Neutrophil (primary cell): ENCODE data around the gene ALB.

Source experiments
- H3K27ac ChIP-seq: fragments of 200-600 bp; sonication (generic); 2 replicates; pipeline ENCODE4 v1.5.1; 2016; ENCODE audit warnings: mild to moderate bottlenecking, moderate library complexity
- H3K27me3 ChIP-seq: fragments of 200-600 bp; sonication (generic); 2 replicates; pipeline ENCODE4 v1.6.0; 2016; ENCODE audit warnings: mild to moderate bottlenecking
- H3K36me3 ChIP-seq: fragments of 200-600 bp; sonication (generic); 2 replicates; pipeline ENCODE4 v1.5.1; 2017
- H3K4me1 ChIP-seq, 2 experiments: fragments of 200-600 bp in 1 of 2; sonication (generic) in 1 of 2; 1 replicate in 1 of 2; 2 replicates in 1 of 2; pipeline versions ENCODE4 v1.5.1 to v1.6.1; 2013 to 2016; ENCODE audit warnings: low read depth in 1 of 2, low read length in 1 of 2, mild to moderate bottlenecking in 1 of 2, moderate library complexity in 1 of 2; ENCODE audit not compliant: control insufficient read depth in 1 of 2, insufficient read depth in 1 of 2
- H3K4me3 ChIP-seq, 2 experiments: fragments of 200-600 bp in 1 of 2; sonication (generic) in 1 of 2; 1 replicate in 1 of 2; 2 replicates in 1 of 2; pipeline ENCODE4 v1.5.1; 2013 to 2016; ENCODE audit warnings: low read depth in 1 of 2, low read length in 1 of 2, mild to moderate bottlenecking in 1 of 2, moderate library complexity in 1 of 2
- H3K9me3 ChIP-seq: fragments of 200-600 bp; sonication (generic); 2 replicates; pipeline ENCODE4 v1.5.1; 2016
- CTCF ChIP-seq: fragments of 200-600 bp; sonication (generic); IDR thresholded peaks from 2 replicates; pipeline ENCODE4 v1.5.1; 2016; ENCODE audit warnings: antibody characterized with exemption

ALB gene

GRCh38 chr4:73409012-73409862 is 5.2 kb downstream of the ALB start:
- H3K4me3 ChIP-seq = no peak overlapping the region

GRCh38 chr4:73409978-73410548 is 6.0 kb downstream of the ALB start:
- H3K27me3 ChIP-seq = no peaks in the 10 kb centered on the region
- no peak for TF ChIP-seq CTCF
- no peak overlapping the region for H3K27ac ChIP-seq

More at GRCh38 chr4:73409012-73409862, 5.2 kb downstream of the ALB start:
- H3K27ac ChIP-seq = no peak overlapping the region
- H3K9me3 ChIP-seq = no peaks in the 10 kb centered on the region
- H3K4me1 ChIP-seq = no peaks in the 10 kb centered on the region
- TF ChIP-seq CTCF = no peak
- no peaks in the 10 kb centered on the region for H3K27me3 ChIP-seq
- no peaks in the 10 kb centered on the region for H3K36me3 ChIP-seq

GRCh38 chr4:73410916-73411730 is 7.0 kb downstream of the ALB start:
- no peak overlapping the region for H3K4me3 ChIP-seq
- H3K27ac ChIP-seq = no peak overlapping the region
- no peaks in the 10 kb centered on the region for H3K36me3 ChIP-seq
- TF ChIP-seq CTCF = no peak
- no peaks in the 10 kb centered on the region for H3K9me3 ChIP-seq
- H3K4me1 ChIP-seq = no peaks in the 10 kb centered on the region
- no peaks in the 10 kb centered on the region for H3K27me3 ChIP-seq

More at GRCh38 chr4:73409978-73410548, 6.0 kb downstream of the ALB start:
- no peak overlapping the region for H3K4me3 ChIP-seq
- no peaks in the 10 kb centered on the region for H3K4me1 ChIP-seq
- no peaks in the 10 kb centered on the region for H3K9me3 ChIP-seq
- H3K36me3 ChIP-seq = no peaks in the 10 kb centered on the region

GRCh38 chr4:73411731-73412414 is 7.8 kb downstream of the ALB start:
- no peak overlapping the region for H3K27ac ChIP-seq
- no peaks in the 10 kb centered on the region for H3K36me3 ChIP-seq
- TF ChIP-seq CTCF = no peak
- no peaks in the 10 kb centered on the region for H3K9me3 ChIP-seq
- no peaks in the 10 kb centered on the region for H3K4me1 ChIP-seq
- no peak overlapping the region for H3K4me3 ChIP-seq
- H3K27me3 ChIP-seq = no peaks in the 10 kb centered on the region

GRCh38 chr4:73413294-73413755 is 9.2 kb downstream of the ALB start:
- H3K27me3 ChIP-seq = no peaks in the 10 kb centered on the region
- no peak overlapping the region for H3K27ac ChIP-seq
- H3K9me3 ChIP-seq = no peaks in the 10 kb centered on the region
- H3K4me3 ChIP-seq = no peak overlapping the region
- no peaks in the 10 kb centered on the region for H3K4me1 ChIP-seq
- H3K36me3 ChIP-seq = no peaks in the 10 kb centered on the region
- no peak for TF ChIP-seq CTCF
